ENCODE data around the gene C6orf15.

C6orf15 gene

DNA sequence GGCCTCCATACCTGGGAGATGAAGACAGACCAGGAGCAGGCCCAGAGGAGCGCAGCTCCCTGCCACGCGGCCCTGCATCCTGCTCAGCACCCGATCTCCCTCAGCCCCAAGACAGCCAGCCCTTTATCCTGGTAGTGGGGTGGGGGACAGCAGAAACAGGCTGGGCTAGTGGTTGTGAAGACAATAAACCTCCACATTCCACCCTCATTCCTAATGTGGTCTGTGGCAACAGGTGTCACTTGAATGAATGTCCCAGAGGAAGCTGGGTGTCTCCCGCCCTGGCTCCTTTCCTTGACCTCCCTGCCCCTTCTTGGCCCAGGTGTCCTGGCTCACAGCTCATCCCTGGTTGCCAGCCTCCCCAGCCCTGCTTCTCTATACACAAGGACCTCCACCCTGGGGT lies at the start of gene C6orf15:
C6orf15 (minus strand) TSS at position 98 of the 400 bp plus-strand sequence; CDS start at position 78, 20 bp downstream.
- no peak for DNase-seq

DNA sequence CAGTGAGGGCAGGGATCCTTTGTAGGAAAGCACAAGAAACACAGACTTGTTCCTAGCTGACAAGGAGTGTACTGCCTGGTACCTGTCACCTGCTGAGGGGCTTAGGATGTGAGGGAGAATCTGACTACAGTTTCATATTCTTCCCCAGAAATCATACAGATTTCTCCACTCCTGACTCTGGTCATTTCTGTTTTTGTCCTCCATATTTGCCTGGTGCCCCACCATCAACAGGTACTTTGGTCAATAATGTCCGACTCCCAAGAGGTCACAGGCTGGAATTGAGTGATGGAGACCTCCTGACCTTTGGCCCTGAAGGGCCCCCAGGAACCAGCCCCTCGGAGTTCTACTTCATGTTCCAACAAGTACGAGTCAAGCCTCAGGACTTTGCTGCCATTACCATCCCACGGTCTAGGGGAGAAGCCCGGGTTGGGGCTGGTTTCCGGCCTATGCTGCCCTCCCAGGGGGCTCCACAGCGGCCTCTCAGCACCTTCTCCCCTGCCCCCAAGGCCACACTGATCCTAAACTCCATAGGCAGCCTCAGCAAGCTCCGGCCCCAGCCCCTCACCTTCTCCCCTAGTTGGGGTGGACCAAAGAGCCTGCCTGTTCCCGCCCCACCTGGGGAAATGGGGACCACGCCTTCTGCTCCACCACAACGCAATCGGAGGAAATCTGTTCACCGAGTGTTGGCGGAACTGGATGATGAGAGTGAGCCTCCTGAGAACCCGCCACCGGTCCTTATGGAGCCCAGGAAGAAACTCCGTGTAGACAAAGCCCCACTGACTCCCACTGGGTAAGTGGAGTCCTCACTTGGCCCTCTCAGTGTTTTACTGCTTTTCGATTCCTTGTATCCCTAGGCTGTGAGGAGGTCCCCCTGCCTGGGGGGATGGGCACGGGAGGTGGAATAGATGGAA lies 49.1 kb upstream of the C6orf15 start:
- DNase-seq = no peak

DNA sequence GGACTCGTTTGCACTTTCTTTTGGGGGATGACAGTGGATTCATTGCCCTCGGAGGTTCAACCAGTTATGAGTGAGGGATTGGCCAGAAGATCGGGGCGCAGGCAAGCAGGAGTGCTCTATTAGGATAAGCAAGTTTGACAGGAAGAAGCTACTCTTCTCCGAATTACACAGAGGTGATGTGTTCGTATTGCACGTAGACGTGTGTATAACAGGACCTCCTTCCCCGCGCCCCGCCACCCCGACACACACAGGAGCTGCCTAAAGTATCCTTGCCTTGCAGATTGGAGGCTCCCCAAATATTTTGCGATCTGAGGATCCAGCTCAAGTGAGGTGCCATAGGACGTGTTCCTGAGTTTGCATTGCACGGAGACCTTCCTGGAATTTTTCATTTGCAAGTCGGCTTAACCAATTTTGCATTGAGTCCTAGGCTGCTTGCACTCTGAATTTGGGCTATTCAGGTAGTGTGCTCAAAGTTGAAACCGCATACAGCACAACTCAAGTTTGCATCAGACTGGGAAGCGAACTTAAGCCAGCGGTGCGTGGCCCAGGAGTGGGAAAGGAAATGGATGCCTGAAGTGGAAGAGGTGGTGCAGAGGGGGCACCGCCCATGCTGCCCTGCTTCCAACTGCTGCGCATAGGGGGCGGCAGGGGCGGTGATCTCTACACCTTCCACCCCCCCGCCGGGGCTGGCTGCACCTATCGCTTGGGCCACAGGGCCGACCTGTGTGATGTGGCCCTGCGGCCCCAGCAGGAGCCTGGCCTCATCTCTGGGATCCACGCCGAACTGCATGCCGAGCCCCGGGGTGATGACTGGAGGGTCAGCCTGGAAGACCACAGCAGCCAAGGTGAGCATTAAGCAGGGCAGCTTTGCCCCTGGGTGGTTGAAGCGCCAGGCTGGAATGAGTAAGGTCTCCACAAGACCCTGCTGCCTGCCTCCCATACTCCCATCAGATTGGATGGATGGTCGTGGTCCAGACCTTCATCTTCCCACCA lies 46.8 kb upstream of the C6orf15 start:
- no peak for DNase-seq

DNA sequence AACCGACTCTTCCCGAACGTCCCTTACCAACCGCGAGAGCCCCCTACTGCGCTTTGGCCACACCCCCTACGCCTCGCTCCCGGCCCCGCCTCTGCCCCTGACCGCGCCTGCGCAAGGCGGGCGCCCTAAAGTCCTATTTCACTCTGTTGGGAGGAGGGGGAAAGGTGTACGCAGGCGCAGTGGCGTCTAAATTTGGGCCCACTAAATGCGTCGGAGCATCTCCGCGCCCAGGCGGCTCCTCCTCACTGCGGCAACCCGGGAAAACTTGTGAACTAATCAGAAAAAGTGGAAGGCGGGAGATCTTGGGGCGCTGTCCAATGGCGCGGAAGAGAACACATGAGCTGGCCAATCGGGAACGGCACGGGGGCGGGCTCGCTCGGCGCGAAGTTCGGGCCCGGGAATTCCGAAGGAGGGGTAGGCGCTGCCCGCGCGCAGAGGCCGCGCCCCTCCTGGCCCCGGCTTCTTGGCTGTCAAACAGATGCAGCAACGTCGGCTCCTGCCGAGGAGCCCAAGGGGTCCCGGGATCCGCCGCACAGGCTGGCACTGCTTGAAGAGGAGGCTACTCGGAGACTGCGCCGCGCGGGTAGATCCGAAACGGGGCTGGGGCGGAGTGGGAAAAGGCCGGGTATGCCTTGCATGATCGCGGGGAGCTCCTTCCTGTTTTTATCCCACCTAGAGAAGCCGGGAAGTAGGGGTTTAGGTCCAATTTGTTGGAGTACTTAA lies 45.9 kb upstream of the C6orf15 start, which contains the start of gene TCF19:
TCF19 (plus strand) TSS at position 450 of the 723 bp plus-strand sequence. CDS start 881 bp downstream, outside the sequence.
- DNase-seq = peak; percentile 99

DNA sequence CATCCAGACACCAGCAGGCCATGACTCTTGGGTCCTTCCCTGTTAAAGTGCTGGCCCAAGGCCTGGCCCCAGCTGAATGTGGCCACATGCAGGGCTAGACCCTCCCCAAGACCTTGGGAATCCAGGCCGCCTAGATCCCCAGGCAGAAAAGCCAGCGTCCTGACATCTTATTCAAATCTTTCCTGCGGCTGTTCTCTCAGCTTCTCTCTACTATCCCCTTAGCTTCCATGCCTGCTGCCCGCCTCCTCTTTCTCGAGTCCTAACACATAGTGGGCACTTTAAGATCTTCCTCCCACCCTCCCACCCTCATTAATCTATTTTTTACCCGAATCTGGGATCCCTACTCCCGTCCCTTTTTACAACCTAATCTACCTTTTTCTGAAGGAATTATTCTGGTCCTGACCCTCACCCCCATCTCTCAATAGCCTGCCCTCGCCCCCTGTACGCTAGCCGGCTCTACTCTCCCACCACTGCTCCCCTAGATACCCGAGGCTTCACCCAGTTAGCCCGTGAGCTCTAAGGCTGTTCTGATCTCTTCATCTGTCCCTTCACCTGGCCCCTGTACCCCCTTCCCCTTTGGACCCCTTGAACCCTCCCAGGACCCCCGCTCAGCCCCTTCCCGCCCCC lies 45.3 kb upstream of the C6orf15 start, which contains the start of gene CCHCR1:
CCHCR1 (minus strand) TSS at position 290 of the 627 bp plus-strand sequence; CDS start at position 88, 202 bp downstream.
- no peak for DNase-seq

DNA sequence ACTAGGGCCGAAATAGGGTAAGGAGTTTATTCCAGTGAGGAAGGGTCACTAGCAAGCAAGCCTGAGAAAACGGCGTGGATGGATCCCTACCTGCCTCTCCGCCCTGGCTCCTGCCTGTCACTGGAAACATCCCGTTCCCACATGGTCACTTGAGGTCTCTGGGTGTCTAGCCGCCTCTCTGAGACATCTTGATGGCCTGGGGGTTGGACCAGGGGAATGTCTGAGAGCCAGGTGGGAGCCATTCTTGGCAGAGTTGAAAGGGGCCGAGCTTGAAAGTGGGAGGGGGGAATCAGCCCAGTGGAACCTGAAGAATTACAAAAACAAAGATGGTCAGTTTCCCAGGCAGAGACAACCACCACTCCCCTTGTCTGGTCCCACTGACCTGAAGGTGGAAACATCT lies 44.3 kb upstream of the C6orf15 start:
- no peak for DNase-seq

DNA sequence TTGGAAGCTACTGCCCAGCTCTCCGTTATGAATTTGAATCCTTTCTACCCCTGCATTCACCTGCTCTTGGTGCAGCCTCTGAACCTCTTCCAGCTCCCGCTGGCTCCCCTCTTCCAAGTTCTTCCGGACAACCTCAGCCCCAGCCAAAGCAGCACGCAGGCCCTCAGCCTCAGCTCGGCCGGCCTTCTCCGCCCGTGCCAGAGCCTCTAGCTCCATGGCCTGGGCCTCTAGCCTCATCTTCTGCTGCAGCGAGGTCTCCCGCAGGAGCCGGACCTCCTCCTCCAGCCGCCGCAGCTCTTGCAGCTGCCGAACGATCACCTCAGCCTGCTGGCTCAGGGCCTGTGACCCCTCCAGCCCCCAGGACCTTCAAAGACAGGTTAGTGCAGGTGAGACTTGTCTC lies 42.1 kb upstream of the C6orf15 start:
- DNase-seq = no peak

DNA sequence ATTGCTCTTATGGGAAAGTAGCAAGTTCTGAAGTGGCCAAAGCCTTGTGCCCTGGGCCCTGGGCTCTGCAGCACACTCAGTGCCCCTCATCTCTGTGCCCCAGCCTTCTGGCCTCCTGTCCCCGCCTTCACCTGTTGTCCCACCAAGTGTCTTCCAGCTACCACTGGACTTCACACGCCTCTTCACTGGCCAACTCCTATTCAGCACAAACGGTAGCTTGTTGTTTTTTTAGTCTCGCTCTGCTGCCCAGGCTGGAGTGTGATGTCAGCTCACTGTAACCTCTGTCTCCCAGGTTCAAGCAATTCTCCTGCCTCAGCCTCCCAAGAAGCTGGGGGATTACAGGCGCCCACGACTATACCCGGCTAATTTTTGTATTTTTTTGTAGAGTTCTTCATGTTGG lies 40.4 kb upstream of the C6orf15 start:
- DNase-seq = no peak

DNA sequence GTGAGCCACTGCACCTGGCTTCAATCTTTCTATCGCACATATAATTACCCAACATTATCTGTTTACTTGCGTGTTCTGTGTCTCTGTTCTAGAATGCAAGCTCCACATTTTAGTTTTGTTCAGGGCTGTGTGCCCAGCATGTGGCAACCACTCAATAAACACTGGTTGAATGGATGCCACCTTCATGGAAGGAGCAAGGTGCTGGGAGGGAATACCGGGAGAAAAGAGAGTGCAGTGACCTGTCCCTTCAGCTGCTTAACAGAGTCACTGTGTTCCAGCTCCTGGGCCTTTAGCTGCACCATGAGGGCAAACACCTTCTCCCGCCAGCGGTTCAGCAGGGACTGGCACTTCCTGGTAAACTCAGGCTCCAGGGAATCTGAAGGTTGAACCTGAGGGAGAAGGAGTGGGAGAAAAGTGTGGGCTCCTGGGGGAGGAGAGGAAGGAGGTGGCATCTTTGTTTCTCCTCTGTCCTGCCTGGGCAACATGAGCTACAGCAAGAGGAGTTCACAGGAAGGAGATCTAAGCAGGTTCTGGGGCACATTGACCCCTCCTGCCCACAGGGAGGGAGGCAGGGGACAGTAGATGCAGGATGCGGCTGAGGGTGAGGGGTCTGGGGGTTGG lies 37.6 kb upstream of the C6orf15 start:
- no peak for DNase-seq

DNA sequence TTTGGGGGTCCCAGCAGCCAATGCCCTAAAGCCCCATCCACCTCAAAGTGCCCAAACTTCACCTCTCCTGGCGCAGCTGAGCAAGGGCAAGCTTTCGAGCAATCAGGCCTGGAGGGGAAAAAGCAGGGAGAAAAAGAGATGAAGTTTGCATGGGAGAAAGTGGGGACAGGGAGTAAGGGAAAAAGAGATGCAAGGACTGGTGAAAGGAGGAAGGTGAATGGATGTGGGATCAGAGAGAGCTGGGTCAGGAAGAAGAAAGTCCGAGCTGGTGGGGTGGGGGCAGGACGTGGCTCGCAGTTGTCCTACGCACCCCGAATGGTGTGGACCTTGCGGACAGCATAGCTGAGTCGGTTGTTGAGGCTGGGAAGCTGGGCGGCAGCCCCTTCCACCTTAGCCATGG lies 33.0 kb upstream of the C6orf15 start:
- no peak for DNase-seq

DNA sequence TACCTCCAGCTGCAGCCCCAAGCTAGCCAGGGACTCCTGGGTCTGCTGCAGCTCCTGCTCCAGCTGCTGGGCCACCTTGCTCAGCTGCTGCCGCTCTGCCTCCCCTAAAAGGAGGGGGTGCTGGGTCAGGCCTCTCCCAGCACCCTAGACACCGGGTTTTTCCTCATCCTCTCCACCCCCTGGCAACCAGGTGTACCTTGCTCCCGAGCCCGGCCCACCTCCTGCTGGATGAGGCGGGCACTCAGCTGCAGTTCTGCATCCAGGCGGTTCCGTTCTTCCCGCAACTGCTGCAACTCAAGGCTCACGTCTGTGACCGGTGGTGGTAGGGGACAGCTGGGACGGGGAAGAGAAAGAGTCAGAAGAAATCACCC lies 32.6 kb upstream of the C6orf15 start:
- DNase-seq = no peak

DNA sequence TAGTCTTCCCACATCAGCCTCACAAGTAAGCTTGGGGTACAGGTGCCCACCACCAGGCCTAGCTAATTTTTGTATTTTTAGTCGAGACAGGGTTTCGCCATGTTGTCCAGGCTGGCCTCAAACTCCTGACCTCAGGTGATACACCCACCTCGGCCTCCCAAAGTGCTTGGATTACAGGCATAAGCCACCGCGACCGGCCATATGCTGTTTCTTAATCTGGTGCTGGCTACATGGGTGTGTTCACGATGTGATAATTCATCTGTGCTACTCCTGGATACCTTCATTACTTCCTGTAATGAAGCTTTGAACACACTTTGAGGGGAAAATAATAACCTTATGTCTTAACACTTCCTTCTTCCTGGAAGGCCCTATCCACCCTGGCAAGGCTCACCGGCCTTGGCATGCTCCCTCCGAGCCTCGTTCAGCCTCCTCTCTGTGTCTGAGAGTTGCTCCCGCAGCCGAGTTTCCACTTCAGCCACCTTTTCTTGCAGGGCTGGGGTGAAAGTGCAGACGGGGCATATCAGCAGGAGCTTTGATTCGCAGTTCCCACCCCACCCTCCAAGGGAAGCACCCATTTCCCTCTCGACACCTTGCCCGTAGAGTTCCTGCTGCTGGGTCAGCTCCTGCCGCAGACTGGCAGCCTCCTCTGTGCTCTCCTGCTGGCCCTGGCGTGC lies 32.1 kb upstream of the C6orf15 start:
- DNase-seq = no peak

DNA sequence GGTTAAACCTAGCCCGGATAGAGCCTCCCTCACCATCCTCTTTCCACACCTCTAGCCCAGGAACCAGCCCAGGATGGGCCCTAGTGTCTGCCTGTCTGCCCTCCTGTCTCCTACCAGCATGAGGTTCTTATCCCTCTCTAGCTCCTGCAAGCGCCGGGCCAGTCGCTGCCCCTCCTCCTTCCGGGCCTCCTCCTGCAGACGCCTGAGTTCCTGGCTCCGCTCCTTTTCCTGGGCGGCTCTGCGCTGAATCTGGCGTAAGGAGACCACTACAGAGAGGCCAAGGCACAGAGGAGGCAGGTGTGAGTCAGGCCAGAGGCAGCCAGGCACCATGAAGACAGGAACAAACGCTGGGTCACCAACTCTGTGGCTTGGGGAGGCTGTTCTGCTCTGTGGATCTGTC lies 30.8 kb upstream of the C6orf15 start:
- no peak for DNase-seq

DNA sequence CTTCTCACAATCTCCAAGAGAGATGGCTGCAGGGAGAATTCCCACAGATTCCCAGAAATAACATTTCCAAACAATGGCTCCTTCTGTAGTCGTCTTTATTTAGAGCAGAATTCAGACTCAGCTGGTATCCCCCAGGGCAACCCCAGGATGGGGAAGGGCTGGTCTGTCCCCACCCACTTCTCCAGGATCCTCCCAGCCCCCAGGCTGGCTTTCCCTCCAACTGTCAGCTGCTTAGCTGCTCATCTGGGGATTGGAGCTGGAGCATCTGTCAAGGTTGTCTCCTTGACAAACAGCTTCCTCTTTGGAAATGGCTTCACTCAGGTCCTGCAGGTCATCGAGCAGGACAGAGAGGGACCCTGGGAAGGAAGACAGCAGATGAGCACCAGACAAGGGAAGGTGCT lies 30.0 kb upstream of the C6orf15 start:
- no peak for DNase-seq

DNA sequence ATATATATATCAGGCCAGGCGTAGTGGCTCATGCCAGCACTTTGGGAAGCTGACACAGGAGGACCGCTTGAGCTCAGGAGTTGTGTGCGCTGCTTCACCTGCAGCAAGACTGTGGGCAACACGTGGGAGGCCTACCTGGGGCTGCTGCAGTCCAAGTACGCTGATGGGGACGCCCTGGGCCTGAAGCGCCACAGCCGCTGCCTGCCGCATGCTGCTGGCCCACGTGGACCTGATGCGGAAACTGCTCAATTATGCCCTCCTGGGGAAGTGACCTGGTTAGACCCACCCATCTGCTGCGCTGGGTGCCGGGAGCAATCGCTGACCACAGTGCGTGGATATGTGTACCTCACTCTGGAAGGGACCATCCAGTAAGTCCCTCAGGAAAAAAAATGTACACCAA lies 28.3 kb upstream of the C6orf15 start:
- DNase-seq = no peak

DNA sequence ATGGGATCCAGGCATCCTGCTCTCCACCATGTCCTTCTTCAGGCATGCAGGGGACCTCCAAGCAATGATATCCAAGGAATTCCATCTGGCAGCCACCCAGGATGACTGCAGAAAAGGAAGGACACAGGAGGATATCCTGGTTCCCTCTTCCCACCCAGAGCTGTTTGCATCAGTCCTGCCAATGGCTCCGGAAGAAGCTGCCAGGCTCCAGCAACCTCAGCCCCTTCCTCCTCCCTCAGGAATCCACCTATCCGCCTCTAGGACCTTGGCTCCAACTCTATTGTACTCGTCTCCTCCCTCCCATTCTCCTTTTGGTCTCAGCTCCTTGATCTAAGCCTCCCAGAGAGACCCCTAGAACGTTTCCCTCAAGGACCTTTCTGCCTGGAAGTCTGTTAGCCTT lies 27.2 kb upstream of the C6orf15 start:
- DNase-seq = no peak

DNA sequence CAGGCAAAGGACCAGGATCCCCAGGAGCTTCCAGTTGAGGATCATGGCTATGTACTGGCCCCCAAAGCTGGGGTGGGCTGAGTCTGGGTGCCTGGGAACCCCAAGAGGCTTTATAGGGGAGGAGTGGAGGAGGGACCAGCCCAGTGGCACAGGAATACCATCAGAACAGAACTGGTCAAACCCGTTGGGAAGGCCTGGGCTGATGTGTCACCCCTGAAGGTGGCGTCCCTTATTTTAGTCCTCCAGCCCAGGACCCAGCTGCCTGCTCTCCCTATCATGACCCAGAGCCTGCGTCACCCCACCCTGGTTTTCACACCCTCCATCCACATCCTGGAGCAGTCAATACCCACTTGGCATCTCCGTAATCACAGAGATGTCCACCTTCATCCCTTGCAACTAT lies 26.6 kb upstream of the C6orf15 start, which contains the start of gene PSORS1C2:
PSORS1C2 (minus strand) TSS at position 85 of the 400 bp plus-strand sequence; CDS start at position 45, 40 bp downstream.
- no peak for DNase-seq

DNA sequence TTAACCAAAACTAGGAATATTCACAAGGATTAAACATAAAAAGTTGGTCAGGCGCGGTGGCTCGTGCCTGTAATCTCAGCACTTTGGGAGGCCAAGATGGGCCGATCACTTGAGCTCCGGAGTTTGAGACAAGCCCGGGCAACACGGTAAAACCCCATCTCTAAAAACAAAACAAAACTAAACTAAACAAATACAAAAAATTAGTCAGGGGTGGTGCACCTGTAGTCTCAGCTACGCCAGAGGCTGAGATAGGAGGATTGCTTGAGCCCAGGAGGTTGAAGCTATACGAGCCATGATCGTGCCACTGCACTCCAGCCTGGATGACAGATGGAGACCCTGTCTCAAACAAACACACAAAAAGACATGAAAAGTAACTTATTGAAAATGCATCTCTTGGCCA lies 23.3 kb upstream of the C6orf15 start:
- no peak for DNase-seq

DNA sequence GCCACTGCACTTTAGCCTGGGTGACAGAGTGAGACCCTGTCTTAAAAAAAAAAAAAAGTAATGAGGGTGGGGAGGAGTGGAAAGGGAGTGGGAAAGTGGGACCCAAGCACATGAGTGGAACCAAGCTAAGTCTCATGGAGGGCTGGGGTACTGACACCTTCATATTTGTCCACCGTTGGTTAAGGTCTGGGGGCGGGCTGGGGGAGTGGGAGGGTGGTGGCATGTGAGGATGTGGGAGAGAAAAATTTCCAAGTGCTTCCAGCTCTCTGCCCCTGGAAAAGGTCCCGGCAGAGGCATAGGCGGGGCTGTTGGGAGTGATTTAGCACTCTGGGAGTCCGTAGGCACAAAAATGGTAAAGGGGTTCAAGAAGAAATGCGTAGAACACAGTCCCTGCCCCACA lies 20.4 kb upstream of the C6orf15 start:
- no peak for DNase-seq

DNA sequence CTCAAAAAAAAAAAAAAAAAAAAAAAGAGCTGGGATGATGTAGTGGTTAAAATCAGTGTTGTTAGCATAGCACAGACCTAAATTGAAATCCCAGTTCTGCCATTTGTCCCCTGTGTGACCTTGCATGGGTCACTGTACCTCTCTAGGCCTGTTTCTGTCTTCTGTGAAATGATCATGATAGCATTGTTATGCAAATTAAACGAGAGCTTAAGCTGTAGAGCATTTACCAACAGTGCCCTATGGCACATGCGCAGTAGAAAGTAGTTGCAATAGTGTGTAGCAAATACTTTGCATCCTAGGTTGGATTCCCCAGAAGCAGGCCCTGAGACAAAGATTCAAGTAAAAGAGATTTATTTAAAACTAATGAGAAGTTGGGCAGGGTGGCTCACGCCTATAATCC lies 19.2 kb upstream of the C6orf15 start:
- DNase-seq = no peak

DNA sequence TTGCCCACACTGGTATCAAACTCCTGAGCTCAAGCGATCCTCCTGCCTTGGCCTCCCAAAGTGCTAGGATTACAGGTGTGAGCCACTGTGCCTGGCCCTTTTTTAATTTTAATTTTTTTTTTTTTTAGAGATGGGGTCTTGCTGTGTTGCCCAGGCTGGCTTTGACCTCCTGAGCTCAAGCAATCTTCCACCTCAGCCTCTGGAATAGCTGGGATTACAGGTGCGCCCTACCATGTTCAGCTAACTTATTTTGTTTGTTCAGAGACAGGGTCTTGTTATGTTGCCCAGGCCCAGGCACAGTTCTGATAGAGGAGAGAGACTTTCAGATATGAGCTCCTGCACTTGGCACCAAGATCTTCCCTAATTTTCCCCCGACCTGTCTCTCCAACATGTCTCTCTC lies 18.4 kb upstream of the C6orf15 start:
- no peak for DNase-seq
